ENCODE data around the gene CCN6.
A peak's percentile ranks its signal among the peaks of the same experiment; 100 is the strongest.

Gene CCN6

GRCh38 chr6:112054001-112054400 is at the start of gene CCN6:
CCN6 (plus strand) TSS chr6:112054104; CDS start chr6:112054358, 254 bp downstream.
- DNase-seq: no peak

DNA sequence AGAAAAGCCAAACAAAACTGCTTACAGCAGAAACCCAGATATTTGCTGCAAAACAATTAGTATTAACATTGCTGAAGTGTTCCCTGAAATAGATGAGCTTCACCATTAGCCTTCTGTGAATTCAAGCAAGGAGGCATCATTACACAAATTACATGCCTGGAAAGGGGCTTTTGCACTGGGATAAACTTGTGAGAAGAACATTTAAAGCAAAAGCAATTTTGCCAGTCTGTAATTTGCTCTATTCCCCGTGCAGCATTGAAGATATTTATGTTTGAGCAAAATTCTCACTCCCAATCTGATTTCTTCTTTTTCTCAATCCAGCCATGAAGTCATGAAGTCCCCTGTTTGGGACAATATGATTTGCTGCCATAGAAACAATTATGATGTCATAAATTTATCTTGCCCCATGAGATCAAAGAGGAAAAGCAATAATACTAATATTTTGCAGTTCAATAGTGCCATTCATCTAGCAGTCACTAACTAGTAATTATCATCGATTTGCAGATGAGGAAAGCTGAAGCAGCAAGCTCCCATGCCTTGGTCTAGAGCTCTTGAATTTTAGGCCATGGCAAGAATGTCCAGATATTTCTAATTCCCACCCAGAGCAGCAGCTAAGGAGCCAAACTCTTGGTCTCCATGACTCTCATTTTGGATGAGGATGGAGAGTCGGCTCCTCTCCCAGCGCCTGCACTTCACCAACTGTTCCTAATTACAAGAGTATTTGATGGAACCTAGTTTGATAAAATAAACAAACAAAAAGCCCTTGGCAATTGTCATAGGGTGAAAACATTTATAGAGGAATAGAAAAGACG is 49.5 kb upstream of the CCN6 start:
- DNase-seq: no peak

DNA sequence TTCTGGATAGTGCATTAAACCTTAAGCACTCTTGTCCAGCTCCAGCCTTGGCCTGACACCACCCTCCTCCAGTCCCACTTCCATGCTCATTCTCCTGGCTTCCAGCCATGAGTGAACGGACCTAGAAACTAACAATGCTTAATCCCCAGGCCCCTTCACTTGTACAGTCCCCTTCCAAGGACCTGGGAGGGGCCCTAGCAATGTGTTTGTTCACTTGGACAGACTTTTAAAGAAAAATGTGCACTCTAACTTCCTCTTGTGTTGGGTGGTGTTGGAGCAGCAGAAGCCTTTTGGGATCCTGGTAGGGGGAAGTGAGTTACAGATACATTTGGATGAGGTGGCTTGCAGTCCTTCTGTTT is 48.9 kb upstream of the CCN6 start:
- DNase-seq: no peak

- no peak for DNase-seq
These were observed 46.6 kb upstream of the CCN6 start for GRCh38 chr6:112007254-112007653.

- DNase-seq: no peak
These were observed 46.1 kb upstream of the CCN6 start for GRCh38 chr6:112007805-112008204.

GRCh38 chr6:112008482-112008881 is 45.4 kb upstream of the CCN6 start:
- no peak for DNase-seq

DNA sequence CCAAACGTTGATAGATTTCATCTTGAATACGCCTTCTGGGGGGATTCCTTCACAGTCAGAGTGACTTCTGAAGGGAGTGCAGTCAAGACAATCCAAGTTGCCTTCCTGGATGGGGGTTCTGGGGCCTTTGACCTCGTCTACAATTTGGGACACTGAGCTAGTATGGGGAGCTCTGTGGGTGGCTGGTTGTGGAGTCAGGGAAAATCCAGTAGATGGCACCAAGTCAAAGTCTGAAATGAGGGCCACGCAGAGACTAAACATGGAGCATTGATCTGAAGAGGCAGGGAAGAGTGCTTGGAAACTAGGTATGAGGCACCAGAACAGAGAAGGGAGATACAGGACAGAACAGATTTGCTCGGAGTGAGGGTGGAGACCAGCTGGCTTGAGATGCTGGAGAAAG is 43.6 kb upstream of the CCN6 start:
- no peak for DNase-seq

DNA sequence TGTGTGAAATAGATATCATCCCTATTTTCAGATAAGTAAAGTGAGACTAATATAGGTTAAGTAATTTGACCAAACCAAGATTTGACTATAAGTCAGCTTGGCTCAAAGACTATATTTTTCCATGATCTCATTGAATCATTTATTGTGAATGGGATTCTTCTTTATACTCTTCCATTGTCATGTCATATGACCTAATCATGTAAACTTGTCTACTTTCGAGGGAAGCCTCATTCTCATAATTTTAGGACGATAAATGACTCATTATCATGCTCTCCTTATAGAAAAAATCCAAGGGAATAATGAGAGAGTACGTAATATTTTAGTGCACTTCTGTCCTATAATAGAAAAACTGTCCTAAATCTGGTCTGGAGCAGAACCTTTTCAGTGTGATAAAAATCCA is 40.9 kb upstream of the CCN6 start:
- DNase-seq: no peak

DNA sequence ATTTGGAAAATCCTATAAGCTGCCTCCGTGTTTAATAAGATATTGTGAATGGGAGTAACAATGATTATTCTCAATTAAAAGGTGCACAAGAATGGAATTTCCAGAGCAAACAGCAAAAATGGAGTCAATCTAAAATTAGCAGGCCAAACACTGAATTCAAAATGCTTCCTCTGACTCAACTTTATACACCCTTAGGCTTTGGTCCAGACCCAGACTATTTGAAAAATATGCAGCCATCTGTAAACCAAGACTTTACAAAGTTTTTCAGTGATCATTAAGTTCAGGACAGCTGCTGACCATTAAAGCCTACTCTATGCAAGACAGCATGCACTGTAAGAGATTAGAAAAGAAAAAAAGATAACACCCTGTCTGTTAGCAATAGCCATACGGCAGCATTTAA is 39.4 kb upstream of the CCN6 start:
- DNase-seq: peak; percentile 74

DNA sequence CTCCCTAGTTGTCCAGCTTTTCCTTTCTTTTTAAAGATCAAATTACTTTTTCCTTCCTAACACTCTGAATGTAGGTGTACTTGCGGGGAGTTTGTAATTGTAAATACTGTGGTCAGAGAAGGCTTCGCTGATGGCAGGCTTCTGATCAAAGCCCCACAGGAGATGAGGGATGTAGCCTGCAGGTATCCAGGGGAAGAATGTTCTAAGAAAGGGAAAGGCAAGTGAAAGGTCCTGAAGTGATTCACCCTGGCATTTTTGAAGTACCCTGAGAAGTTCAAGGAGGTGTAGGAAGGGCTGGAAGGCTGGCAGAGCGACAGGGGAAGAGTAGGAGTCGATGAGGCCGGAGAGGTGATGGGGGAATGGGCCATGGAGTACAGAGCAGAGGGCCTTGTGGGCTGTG is 38.2 kb upstream of the CCN6 start:
- DNase-seq: no peak

DNA sequence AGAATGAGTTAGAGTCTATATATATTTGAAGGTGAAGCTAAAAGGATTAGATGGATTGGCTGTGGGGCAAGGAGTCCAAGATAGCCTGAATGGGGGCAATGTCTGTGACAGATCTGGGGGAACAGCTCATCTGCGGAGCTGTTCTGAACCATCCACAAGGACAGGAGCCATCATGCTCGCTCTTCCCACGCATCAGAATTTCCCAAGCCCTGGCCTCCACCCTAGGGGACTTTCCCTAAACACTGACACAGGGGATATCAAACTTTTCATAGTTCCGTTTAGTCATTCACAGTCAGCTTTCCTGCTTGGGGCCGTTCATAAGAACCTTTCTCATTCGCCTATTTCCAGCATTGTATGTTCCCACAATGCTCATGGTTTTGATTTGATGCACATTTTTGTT is 37.6 kb upstream of the CCN6 start:
- no peak for DNase-seq

DNA sequence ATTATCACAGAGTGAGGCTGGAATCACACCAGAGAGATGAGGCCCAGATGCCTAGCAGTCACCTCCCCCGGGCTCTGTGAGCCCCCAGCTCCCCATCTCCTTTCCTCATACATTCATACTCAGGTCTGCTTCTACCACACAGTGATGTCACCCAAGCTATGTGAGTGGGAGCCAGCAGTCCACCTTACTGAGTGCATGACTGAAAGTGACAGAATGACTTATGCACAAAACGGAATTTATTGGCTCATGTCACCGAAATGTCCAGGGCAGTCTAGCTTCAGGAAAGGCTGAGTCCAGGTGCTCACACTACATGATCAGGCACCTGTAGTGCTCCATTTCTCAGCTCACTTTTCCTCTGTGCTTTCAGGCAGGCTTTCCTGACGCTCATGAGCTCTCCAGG is 36.7 kb upstream of the CCN6 start:
- no peak for DNase-seq

- no peak for DNase-seq
These were observed 36.0 kb upstream of the CCN6 start for GRCh38 chr6:112017760-112018537.

DNA sequence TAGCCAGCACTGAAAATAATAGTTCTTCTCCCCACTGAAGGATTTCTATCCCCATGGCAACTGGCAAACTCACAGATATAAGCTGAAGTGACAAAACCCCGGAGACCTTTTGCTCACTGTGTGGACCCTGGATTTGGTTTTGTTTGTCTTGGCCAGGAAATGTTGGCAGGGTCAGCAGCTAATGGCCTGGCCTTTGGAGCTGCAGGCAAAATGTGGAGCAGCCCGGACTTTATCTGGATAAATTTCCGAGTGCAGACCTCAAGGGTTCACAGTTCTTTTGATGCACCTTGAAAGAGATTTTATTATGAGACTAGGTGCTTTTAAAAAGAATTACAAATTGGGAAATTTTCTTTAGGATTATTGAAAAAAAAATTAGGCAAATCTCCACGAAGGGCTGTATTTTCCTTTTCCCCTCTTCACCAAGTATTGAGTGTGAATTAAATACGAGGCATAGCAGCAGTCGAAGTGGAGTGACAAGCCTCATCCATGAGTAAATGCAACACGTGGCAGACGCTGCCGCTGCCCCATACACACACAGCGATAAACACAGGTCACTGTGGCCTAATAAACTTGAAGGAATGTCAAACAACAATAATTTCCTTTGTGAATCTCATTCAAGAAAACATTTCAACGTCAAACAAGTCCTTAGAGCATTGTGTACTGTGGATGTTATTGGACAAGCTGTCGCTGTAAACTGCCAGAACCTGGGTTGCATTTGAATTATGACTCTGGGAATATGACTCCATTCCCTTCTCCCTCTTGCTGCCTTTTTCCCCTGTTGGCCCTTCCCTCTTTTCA is 35.1 kb upstream of the CCN6 start:
- no peak for DNase-seq

- DNase-seq: no peak
These were observed 34.3 kb upstream of the CCN6 start for GRCh38 chr6:112019589-112019988.

DNA sequence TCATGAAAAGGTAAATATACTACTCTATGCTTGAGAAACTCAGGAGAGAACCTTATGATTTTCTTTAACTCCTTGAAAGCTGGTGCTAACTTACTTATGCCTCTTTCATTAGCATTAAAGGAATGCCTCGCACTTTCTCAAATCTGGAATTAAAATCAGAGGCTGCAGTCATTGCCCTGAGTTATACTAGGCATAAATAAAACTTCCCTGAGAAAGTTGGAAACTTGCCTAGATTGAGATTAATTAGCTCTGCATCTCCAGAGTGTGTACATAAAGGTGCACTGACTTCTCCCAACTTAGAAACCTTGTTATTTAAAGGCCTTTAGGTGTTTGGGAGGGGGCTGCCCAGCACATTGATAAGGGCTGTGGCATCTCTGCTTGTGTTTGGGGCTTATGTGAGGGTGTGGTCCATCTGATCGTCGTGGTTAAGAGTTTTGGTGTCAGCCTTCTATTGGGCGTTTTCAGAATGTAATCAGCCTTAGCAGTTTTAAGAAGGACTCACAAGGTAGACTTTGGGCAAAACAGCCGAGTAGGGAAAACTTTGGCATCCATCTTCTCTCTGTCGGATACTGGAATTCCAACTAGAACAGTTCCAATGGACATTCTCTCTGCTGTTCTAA is 32.1 kb upstream of the CCN6 start:
- DNase-seq: no peak

DNA sequence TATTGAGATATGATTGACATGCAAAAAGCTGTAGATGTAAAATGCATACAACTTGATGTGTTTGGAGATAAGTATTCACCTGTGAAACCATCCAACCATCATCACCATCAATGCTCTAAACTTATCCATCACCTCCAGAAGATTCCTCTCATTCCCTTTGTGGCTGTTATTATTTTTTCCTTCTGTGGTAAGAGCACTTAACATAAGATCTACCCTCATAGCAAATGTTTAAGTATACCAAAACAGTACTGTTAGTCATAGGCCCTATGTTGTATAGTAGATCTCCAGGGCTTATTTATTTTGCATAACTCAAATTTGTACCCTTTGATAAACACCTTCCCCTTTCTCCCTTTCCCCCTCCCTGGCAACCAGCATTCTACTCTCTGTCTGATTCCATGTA is 31.2 kb upstream of the CCN6 start:
- no peak for DNase-seq

DNA sequence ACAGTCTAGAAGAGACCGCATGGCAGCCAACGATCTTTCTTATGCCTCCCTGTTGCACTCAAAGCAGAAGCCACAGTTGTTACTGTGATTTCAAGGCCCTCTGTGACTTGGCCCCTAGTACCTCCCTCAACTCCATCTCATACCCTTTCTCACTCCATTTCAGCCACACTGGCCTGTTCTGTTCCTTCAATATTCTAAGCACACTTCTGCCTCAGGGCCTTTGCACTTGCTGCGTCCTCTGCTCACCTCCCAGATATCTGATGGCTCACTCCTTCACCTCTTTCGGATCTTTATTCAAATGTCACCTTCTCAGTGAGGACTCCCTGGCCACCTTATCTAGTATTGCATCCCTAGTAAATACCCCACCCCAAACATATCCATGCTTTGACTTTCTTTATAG is 29.4 kb upstream of the CCN6 start:
- DNase-seq: no peak

- DNase-seq: no peak
These were observed 27.0 kb upstream of the CCN6 start for GRCh38 chr6:112026933-112027332.

DNA sequence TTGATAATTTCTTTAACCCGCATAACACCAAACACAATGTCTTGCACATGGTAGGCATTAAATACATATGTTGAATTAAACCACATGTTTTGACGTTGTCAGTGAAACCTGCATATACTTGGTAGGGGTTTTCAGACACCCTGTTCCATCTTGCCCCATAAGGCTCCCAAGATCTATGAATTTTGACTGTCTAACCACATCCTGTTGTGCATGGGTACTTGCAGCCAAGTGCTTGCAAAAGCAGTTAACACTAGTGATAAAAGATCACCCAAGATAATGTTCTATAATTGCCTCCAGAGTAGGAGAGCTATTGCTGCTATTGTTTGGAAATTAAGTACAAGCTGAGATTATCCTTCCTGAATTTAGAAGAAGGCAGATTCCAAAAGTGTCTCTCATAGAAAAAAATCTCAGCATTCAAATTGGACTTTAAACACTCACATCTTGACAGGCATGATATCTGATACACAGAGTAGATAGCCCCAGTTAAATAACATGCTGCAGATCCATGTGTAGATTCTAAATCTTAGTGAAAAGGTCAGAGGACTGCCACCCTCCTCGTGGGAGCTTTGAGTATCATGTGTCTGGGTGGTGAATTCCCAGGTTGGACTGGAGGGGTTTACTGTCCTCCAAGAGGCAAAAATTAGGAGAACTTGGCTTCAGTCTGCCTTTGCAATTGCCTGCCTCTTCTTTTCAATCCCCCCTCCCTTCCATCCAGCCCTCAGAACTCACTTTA is 25.8 kb upstream of the CCN6 start:
- no peak for DNase-seq

DNA sequence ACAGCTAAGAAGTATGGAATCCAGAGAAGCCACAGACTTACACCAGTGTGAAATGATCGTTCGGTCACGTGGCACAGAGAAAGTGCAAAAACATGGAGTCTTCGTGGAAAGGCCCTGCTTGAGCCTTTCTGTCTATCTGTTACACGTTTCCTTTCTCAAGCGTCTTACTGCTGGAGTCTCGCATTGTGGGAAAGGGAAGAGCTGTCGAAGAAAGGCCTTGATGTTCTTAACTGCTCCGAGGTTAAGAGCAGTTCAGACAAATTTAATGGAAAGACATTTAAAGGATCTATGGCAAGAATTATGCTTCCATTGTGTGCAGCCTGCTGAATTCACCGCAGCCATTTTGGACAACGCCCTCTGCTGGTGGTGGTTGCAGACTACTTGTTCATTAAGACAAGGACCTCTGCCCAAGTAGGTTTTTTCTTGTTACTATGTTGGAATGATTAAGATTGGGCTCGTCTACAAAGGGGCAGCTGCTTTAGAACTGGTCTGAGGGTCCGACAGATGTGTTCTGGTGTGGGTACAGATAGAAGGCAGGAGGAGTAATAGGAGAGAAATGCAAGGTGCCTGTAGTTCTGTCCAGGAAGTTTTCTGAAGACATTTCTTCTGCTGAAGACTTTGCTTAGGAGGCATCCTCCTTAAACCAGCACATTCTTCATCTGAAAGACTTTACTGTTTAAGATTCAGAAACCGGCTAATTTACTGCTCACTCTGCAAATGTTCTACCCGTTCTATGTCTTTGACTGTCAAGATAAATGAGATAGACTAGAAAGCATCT is 24.7 kb upstream of the CCN6 start:
- peak; percentile 12 for DNase-seq
